HG02610 (cell line): Measurements from ENCODE around the gene DCST2.

ENCODE experiments used
- ATAC-seq: cut with Tn5 transposase; IDR thresholded peaks from one replicate; pipeline ENCODE4 v1.9.1; 2021; ENCODE audit warnings: mild to moderate bottlenecking, moderate library complexity; ENCODE audit not compliant: unreplicated experiment

The DCST2 gene

GRCh38 chr1:155012026-155012546 is 21.5 kb downstream of the DCST2 start:
- no peak for ATAC-seq

- ATAC-seq = no peak
These were observed 22.1 kb downstream of the DCST2 start for GRCh38 chr1:155011437-155012025.

- ATAC-seq = no peak
These were observed 22.6 kb downstream of the DCST2 start for GRCh38 chr1:155011004-155011416.

GRCh38 chr1:155010211-155010918 is 23.2 kb downstream of the DCST2 start:
- ATAC-seq = no peak

- no peak for ATAC-seq
These were observed 23.8 kb downstream of the DCST2 start for GRCh38 chr1:155009742-155010141.

- ATAC-seq = no peak
These were observed 24.3 kb downstream of the DCST2 start for GRCh38 chr1:155009221-155009711.

GRCh38 chr1:155008015-155008941 is 25.3 kb downstream of the DCST2 start:
- no peak for ATAC-seq

- no peak for ATAC-seq
These were observed 26.2 kb downstream of the DCST2 start for GRCh38 chr1:155007251-155007828.

- ATAC-seq = no peak
These were observed 26.9 kb downstream of the DCST2 start for GRCh38 chr1:155006601-155007101.

GRCh38 chr1:155005076-155006011 is 28.2 kb downstream of the DCST2 start:
- ATAC-seq = no peak

- ATAC-seq = no peak
These were observed 29.1 kb downstream of the DCST2 start for GRCh38 chr1:155004352-155005075.

- no peak for ATAC-seq
These were observed 29.7 kb downstream of the DCST2 start for GRCh38 chr1:155003766-155004351.

GRCh38 chr1:155003227-155003765 is 30.3 kb downstream of the DCST2 start:
- ATAC-seq = no peak

GRCh38 chr1:155002464-155003226 is 30.9 kb downstream of the DCST2 start, which contains the start of gene ZBTB7B:
TSS of gene ZBTB7B (plus strand) at chr1:155002802. CDS start at chr1:155014661, 11,859 bp downstream.
- no peak for ATAC-seq

GRCh38 chr1:155001675-155002463 is 31.7 kb downstream of the DCST2 start:
- ATAC-seq = peak; percentile 64

- ATAC-seq = no peak
These were observed 32.2 kb downstream of the DCST2 start for GRCh38 chr1:155001425-155001674.
